Glomerular visceral epithelial cell (primary cell): ENCODE results near the gene SPATA18.
"Not testable (repeated sequence)": the region's sequence is repeated elsewhere in the genome, so short reads cannot be mapped to it uniquely, and the experiment has no call there.

Experiments
- DNase-seq: peaks from one replicate; pipeline ENCODE4 v3.0.0-alpha.2; 2016; ENCODE audit errors: extremely low spot score

The SPATA18 gene

GRCh38 chr4:52052475-52052780, 1.3 kb downstream of the SPATA18 start:
- DNase-seq: no peak

DNA sequence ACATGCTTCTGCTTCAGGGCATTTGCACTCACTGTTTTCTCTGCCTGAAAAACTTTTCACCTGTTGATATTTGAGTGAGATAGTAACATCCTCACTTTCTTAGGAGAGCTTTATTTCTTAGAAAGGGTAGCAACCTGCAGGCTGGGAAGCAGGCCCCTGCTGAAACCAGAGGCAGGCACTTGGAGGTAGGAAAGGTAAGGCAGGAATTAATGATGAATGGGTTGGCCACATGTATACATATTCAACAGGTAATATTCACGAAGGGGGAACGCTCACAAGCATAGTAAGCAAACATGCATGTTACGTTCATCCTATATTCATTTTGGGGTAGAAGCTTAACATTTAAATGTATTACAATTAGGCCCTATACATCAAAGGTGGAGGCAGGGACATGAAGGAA, 3.1 kb downstream of the SPATA18 start:
- no peak for DNase-seq

DNA sequence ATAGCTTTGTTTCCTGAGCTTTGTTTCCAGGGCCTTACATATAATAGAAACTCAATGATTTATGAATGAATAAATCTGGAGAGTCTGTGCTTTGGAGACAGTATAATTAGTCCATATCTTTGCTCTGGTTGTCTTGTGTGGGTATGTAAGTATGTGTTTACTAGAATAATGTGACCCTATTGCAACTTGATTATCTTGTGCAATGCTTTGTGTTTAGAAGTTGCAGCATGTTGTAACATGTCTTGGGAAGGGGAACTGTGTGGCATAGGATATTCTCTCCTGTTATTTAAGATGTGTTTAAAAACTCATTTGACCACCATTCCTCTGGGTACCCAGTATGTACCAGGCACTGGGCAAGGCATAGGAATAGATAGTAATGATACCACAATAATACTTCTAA, 6.1 kb downstream of the SPATA18 start:
- no peak for DNase-seq

- DNase-seq: no peak
Observed at GRCh38 chr4:52058275-52058674, 7.2 kb downstream of the SPATA18 start.

DNA sequence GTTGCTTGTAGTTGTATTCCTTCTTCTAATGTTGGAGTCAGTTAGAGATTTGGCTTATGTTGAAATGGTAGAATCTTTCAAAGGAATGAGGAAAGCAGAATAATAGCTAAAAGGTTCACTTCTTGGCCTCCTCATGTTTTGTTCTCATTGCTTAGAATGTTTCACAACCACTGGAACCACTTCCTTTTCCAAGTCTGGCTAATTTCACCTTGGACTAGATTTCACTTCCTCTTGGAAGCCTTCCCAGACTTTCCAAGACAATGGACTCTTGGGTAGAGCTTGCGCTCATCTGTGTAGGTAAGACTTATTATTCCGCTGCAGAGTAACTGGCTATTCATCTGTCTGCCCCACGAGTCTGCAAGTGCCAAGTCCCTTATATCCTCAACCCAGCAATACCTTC, 8.3 kb downstream of the SPATA18 start:
- peak; percentile 13 for DNase-seq

DNA sequence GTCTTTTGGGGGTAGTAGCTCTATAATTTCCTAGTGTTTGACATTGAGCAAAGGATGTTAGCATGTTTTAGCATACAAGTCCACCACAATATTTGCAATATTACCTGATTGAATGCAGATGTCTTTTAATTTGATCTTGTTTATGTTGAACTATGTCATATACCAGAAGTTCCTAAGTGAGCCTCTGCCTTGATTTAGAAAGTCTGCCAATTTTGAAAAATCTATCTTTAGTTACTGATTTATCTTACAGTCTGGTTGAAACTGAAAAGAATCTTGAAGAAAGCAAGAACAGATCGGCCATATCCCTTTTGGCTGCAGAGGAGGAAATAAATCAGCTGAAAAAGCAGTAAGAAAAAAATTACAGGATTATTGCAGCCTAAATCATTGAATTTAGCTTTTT, 18.5 kb downstream of the SPATA18 start:
- DNase-seq: no peak

DNA sequence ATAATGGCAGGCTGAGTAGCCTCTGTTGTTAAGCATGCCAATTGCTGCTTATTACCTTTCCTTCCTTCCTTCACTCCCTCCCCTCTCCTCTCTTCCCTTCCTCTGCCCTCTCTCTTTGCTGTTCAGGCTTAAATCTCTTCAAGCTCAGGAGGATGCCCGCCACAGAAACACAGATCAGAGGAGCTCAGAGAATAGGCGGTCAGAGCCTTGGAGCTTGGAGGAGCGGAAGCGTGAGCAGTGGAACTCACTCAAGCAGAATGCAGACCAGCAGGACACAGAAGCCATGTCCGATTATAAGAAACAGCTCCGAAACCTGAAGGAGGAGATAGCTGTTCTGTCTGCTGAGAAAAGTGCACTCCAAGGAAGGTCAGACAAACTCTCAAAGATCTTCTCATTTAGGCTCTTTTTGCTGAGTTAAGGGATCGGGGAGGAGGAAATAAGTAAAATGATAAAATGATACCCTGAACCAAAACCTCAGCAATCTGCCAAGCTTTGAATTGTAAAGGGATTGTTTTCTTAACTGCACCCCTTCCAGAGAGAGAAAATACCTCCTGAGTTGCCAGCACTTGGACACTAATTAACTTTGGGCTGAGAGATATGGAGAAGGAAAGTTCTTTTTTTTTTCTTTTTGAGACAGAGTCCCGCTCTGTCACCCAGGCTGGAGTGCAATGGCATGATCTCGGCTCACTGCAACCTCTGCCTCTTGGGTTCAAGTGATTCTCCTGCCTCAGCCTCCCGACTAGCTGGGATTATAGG, 20.9 kb downstream of the SPATA18 start:
- peak; percentile 34 for DNase-seq

DNA sequence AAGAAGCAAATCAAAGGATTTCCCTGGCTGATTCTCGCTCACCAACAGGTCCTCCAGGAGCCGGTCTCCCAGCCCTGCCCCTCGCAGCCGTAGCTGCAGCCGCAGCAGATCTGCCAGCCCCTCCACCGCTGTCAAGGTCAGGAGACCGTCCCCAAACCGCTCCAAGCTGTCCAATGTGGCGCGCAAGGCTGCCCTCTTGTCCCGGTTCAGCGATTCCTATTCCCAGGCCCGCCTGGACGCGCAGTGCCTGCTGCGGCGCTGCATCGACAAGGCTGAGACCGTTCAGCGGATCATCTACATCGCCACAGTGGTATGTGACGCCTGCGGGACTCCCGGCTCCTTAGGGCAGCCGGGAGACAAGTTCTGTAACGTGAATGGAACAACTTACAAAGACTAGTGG, 25.6 kb downstream of the SPATA18 start:
- no peak for DNase-seq

- no peak for DNase-seq
Observed at GRCh38 chr4:52079659-52080058, 28.6 kb downstream of the SPATA18 start.

DNA sequence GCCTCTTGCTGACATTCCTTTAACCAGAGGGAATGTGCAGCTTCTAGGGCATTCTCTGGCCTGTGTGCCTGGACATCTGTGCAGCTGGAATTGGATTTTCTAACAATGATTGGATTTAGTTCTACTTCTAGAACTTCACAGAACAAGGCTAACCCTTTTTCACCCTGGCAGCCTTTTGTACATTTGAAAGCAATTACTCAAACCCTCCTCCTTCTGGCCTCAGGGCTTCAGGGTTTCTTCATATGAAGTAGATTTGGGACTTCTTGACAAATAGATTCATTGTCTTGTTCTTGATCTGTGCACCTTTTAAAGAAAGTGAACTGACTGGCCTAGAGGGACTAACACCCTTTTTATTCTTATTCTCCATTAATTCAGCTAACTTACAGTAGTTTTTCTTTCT, 30.1 kb downstream of the SPATA18 start:
- no peak for DNase-seq

DNA sequence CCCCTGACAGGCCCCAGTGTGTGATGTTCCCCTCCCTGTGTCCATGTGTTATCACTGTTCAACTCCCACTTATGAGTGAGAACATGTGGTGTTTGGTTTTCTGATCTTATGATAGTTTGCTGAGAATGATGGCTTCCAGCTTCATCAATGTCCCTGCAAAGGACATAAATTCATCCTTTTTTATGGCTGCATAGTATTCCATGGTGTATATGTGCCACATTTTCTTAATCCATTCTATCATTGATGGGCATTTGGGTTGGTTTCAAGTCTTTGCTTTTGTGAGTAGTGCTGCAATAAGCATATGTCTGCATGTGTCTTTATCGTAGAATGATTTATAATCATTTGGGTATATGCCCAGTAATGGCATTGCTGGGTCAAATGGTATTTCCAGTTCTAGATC, 35.3 kb downstream of the SPATA18 start:
- DNase-seq: not testable (repeated sequence)

DNA sequence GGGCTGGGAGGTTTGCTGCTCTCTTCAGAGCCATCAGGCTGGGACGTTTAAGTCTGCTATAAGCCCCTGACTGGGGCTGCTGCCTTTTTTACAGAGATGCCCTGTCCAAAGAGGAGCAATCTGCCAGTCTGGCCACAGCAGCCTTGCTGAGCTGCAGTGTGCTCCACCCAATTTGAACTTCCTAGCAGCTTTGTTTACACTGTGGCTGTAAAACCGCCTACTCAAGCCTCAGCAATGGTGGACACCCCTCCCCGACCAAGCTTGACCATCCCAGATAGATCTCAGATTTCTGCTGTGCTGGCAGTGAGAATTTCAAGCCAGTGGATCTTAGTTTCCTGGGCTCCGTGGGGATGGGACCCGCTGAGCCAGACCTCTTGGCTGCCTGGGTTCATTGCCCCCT, 40.7 kb downstream of the SPATA18 start:
- DNase-seq: no peak

DNA sequence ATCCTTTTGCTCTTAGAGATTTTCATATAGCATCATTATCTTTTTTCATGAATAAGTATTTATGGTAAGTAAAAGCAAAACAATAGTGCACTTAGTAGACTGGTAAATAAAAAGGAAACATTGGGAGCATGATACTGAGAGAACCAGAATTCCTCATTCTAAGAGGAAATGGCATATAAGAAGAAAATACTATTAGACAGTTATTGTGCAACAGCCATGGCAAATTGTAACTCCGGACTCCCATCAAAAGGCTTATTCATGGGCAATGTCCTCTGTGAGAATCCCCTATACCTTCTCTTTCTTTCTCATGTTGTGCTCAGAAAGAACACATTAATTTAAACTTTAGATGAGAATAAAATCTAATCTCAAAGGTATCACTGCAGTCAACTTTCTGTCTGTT, 42.4 kb downstream of the SPATA18 start:
- no peak for DNase-seq

GRCh38 chr4:52094376-52095145, 43.5 kb downstream of the SPATA18 start:
- no peak for DNase-seq

DNA sequence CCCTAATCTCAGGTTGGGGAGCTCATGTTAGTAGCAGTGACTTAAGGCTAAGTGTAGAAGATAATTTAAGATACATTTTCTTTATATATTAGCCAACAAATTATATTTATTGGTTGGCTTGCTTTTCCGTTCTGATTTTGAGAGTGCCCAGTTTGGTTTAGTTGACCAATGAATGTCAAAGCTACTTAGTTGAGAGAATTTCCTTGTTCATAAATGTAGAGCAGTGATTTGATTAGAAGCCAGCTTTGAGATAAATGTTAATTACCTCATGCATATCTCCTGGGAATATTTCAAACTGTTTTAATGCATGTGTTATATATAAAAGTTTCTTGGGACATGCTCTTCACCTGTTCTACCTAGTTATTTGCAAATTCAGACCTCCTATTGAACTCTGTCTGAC, 44.3 kb downstream of the SPATA18 start:
- DNase-seq: no peak

DNA sequence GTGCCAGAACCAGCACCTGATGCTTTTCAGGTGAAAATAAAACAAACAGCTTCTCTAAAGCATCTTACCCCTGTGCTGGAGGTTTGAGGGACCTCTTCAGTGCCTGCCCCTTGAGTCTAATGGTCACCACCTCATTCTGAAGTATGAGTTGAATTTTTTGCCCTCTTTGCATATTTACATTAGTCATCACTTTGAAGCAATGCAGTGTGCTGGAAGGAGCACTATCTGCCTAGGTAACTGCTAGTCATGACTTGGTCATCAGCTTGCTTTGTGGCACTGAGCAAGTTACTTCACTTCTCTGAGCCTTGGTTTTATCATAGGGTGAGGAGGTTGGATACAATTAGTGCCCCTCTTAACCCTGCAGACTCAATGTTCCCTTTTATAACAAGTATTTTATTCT, 44.9 kb downstream of the SPATA18 start:
- no peak for DNase-seq

DNA sequence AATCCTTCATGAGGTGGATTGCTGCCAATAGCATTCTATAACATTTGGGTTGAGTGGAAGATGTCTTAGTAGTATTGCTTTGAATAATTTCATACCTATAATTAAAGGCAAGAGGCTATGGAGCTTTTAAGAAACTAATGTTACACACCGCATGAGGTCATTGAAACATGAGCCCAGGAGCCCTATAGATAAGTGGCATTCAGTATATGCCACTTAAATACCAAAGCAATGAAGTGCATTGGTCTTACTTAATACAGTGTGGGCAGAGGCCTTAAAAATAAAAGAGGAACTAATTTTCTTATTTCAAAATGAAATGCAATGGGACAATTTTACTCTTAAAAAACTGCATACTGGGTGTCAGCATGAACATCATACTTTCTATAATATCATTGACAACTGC, 47.5 kb downstream of the SPATA18 start:
- no peak for DNase-seq

GRCh38 chr4:52099860-52100461, 48.9 kb downstream of the SPATA18 start:
- DNase-seq: peak; percentile 58

- DNase-seq: peak; percentile 16
Observed at GRCh38 chr4:52102587-52102986, 51.5 kb downstream of the SPATA18 start.

DNA sequence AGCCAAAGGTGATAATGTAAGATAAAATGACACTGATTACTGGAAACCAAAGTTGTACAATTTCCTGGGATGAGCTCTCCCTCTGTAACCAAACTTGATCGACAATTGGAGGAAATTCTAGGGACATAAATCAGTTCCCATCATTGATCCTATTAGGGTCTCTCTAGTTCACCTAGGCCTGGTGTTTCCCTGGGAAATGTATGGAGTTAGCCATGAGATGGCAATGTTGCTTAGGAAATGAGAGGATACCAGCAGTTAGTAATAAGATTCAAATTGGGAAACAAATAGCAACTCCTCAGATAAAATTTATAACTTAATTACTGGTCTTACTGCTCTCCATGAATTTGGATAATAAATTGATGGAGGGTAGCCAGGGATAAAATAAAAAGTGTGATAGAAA, 52.2 kb downstream of the SPATA18 start:
- peak; percentile 8 for DNase-seq

DNA sequence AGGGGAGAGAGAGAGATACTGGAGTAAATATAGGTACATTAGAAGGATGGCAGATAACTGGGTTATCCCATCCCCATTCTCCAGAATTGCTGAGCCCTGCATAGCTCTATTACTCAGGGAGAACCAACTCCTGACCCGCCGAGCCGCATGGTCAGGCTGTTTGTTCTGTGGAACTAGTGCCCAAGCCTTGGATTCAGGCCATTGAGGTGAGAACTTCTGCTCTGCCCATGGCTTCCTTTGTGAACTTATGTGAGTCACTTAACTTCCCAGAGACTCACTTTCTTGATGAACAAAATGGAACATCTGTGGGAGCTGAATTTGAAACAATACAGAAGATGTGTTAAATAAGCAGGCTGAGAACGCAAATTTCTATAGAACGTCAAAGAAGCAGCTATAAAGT, 54.2 kb downstream of the SPATA18 start:
- DNase-seq: no peak

GRCh38 chr4:52106191-52106590, 55.1 kb downstream of the SPATA18 start:
- DNase-seq: no peak

DNA sequence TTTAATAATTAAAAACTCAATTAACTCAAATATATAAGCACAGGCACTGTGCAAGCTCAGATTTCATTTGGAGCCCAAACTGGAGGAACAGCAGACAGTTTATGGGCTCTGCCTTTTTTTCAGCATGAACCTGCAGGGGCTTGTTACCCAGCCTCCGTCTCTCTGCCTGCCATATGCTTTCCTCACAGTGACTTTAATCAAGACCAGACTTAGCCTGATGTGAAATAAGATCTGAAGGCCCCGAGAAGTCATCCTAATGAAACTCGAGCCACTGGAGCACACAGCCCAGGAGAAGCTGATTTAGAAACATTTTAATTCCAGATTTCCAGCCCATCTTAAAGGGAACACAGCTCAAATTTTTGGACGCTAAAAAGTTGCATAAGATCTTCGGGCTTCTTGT, 55.6 kb downstream of the SPATA18 start:
- no peak for DNase-seq
